Neuron (in vitro differentiated cells): ENCODE data around the gene KCNIP4.

Source experiments
- H2AFZ ChIP-seq: one replicate; pipeline ENCODE4 v1.6.1; 2013; ENCODE audit warnings: low read depth, mild to moderate bottlenecking, inconsistent platforms, low read length, moderate library complexity
- H3K27me3 ChIP-seq: one replicate; pipeline ENCODE4 v1.6.1; 2013; ENCODE audit warnings: low read length; ENCODE audit not compliant: insufficient read depth
- H3K36me3 ChIP-seq: one replicate; pipeline ENCODE4 v1.6.1; 2013; ENCODE audit warnings: low read length; ENCODE audit not compliant: insufficient read depth
- H3K4me1 ChIP-seq: one replicate; pipeline ENCODE4 v1.6.1; 2013; ENCODE audit warnings: low read length; ENCODE audit not compliant: insufficient read depth
- H3K4me3 ChIP-seq: 2 replicates; pipeline ENCODE4 v1.5.1; 2013; ENCODE audit warnings: mild to moderate bottlenecking, low read length, moderate library complexity
- H3K9me3 ChIP-seq: one replicate; pipeline ENCODE4 v1.6.1; 2013; ENCODE audit warnings: low read length

KCNIP4 gene

DNA sequence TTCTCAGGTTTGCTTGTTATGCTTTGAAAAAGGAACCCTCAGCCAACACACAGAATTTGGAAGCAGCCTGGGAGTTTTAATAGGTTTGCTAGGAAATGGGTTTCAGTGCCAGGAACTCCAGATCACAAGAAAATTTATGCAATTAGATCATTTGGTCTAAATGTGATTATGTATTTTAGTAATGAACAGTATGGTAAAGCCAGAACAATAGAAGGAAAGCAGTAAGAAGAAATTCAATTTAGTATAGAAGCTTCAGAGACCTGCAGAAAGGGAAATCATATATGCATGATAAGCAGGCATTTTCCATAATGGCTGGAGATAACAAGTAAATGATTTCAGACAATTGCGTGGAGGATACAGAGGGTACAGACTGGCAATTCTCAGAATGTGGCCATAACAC is 184.7 kb downstream of the KCNIP4 start:
- H3K4me3 ChIP-seq, result no peak overlapping the region
- H2AFZ ChIP-seq, result no peak overlapping the region
- no peaks in the 10 kb centered on the region for H3K9me3 ChIP-seq
- no peaks in the 10 kb centered on the region for H3K36me3 ChIP-seq
- H3K4me1 ChIP-seq, result peaks cover 3% of the 10 kb centered on the region
- H3K27me3 ChIP-seq, result no peaks in the 10 kb centered on the region

- H3K27me3 ChIP-seq, result no peaks in the 10 kb centered on the region
- no peak overlapping the region for H2AFZ ChIP-seq
- H3K9me3 ChIP-seq, result no peaks in the 10 kb centered on the region
- no peaks in the 10 kb centered on the region for H3K36me3 ChIP-seq
- H3K4me3 ChIP-seq, result no peak overlapping the region
- no peaks in the 10 kb centered on the region for H3K4me1 ChIP-seq
These were observed 191.3 kb downstream of the KCNIP4 start for GRCh38 chr4:21757248-21757647.

DNA sequence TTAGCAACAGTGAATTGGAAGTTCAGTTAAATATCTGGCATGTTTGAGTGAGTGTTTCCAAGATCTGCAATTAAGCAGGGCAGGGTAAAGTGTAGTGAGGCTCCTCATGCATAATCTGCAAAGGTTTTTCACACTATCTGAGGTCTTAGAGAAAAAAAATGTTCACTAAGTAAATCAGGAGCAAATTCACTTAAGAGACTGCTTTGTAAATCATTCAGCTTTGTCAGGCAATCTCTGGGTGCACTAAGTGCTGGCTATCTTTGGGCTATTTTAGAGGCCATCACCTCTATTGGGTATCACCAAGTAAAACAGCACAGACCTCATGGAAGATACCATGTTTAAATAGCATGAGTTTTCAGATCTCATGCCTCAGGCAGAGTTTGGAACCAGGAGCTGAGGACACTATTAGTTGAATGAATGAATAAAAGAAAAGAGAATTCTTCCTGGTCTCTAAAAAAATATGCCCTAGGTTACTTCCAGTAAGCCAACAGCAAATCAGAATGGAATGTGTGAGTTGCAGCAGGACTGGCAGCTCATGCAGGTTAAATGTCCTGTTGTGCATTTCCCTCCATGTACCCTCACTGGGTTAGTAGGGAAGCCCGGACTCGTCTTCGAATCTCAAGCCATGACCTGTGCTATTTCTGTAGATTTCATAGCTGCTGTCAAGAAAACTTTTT is 195.3 kb downstream of the KCNIP4 start:
- Histone ChIP-seq H2AFZ (no peak overlapping the region), H3K4me3 (no peak overlapping the region), H3K27me3 (no peaks in the 10 kb centered on the region), H3K36me3 (no peaks in the 10 kb centered on the region), H3K4me1 (no peaks in the 10 kb centered on the region), H3K9me3 (no peaks in the 10 kb centered on the region)

DNA sequence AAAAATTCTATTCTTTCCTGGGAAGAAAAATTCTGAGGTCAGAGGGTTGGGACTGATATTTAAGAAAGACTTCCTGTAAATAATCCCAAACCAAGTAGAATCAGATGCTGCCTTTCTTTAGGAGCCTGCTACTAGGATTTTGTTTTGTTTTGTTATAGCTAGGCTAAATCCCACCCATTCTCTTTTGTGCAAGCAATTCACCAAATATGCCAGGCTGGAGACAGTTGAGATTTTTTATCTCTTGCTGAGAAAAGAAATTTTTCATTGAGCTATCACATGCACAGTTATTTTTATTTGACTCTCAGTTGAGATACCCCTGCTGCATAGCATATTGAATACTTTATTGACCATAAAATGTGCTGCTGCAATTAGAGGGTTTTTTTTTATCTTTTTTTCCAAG is 196.0 kb downstream of the KCNIP4 start:
- no peaks in the 10 kb centered on the region for H3K27me3 ChIP-seq
- H3K4me1 ChIP-seq, result no peaks in the 10 kb centered on the region
- H3K9me3 ChIP-seq, result no peaks in the 10 kb centered on the region
- no peak overlapping the region for H3K4me3 ChIP-seq
- H2AFZ ChIP-seq, result no peak overlapping the region
- no peaks in the 10 kb centered on the region for H3K36me3 ChIP-seq

GRCh38 chr4:21749924-21750323 is 198.6 kb downstream of the KCNIP4 start:
- H3K36me3 ChIP-seq, result no peaks in the 10 kb centered on the region
- no peaks in the 10 kb centered on the region for H3K9me3 ChIP-seq
- H3K27me3 ChIP-seq, result no peaks in the 10 kb centered on the region
- H2AFZ ChIP-seq, result no peak overlapping the region
- H3K4me1 ChIP-seq, result no peaks in the 10 kb centered on the region
- no peak overlapping the region for H3K4me3 ChIP-seq

GRCh38 chr4:21749412-21749811 is 199.2 kb downstream of the KCNIP4 start:
- no peaks in the 10 kb centered on the region for H3K9me3 ChIP-seq
- no peak overlapping the region for H3K4me3 ChIP-seq
- no peaks in the 10 kb centered on the region for H3K27me3 ChIP-seq
- H3K4me1 ChIP-seq, result no peaks in the 10 kb centered on the region
- no peak overlapping the region for H2AFZ ChIP-seq
- H3K36me3 ChIP-seq, result no peaks in the 10 kb centered on the region

DNA sequence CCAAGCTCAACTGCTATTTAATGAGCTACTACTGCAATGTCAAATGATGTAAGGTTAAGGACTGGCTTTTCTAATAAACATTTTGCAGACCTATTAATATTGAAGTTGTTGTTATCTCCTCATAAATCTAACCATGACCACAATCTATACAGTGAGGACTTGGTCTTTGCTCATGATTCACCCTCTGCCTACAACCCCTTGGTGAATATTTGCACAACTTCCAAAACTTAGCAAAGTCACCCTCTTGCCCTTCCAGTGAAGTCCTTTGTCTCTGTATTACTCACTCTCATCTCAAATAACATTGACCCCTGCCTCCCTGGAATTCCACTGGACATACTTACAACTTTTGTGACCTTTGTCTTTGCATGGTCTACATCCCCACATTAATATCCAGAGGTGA is 204.5 kb downstream of the KCNIP4 start:
- H2AFZ ChIP-seq, result no peak overlapping the region
- no peaks in the 10 kb centered on the region for H3K36me3 ChIP-seq
- H3K4me3 ChIP-seq, result no peak overlapping the region
- H3K9me3 ChIP-seq, result no peaks in the 10 kb centered on the region
- no peaks in the 10 kb centered on the region for H3K4me1 ChIP-seq
- no peaks in the 10 kb centered on the region for H3K27me3 ChIP-seq

- no peak overlapping the region for H2AFZ ChIP-seq
- no peaks in the 10 kb centered on the region for H3K27me3 ChIP-seq
- H3K4me3 ChIP-seq, result no peak overlapping the region
- no peaks in the 10 kb centered on the region for H3K4me1 ChIP-seq
- H3K36me3 ChIP-seq, result no peaks in the 10 kb centered on the region
- no peaks in the 10 kb centered on the region for H3K9me3 ChIP-seq
These were observed 206.2 kb downstream of the KCNIP4 start for GRCh38 chr4:21742326-21742725.

DNA sequence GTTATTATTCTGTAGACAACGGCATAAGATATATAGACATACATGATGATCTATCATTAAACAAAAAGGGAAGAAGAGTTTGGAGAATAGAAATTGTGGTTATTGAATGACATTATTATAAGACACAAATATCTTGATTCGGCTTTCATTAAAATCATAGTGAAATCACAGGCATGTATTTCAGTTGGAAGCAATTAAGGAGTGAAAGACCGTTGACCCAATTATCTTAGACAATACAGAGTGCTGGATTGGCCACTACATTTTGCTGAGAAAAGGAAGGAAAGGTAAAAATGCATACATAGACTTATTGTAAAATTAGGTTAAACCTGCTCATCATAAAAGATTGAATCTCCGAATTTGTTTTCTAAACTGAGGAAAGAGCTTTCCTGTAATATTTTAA is 209.8 kb downstream of the KCNIP4 start:
- H3K36me3 ChIP-seq, result no peaks in the 10 kb centered on the region
- no peak overlapping the region for H2AFZ ChIP-seq
- no peaks in the 10 kb centered on the region for H3K9me3 ChIP-seq

DNA sequence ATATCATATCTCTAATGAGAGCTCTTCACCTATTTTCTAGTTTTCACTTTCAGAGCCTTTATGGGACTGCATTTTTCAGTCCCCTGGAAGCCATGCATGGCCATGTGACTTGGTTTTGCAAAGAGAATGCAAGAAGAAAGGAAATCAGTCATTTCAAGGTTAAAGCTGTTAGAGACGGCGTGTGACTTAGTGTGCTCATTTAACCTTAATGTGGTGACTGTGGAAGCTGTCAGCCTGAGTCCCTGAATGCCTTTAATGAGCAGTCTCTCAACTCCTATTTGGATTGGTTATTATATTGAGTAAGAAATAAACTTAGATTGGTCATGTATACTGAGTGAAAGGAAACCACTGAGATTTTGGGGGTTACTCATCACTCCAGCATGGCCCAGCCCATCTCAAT is 212.7 kb downstream of the KCNIP4 start:
- Histone ChIP-seq H3K36me3 (no peaks in the 10 kb centered on the region), H3K9me3 (no peaks in the 10 kb centered on the region), H3K27me3 (no peaks in the 10 kb centered on the region), H3K4me3 (no peak overlapping the region), H2AFZ (no peak overlapping the region), H3K4me1 (no peaks in the 10 kb centered on the region)

More for the DNA sequence above, 209.8 kb downstream of the KCNIP4 start:
- Histone ChIP-seq H3K27me3 (no peaks in the 10 kb centered on the region), H3K4me1 (no peaks in the 10 kb centered on the region), H3K4me3 (no peak overlapping the region)

- Histone ChIP-seq H3K4me1 (no peaks in the 10 kb centered on the region), H3K4me3 (no peak overlapping the region), H2AFZ (no peak overlapping the region), H3K9me3 (no peaks in the 10 kb centered on the region), H3K36me3 (no peaks in the 10 kb centered on the region), H3K27me3 (no peaks in the 10 kb centered on the region)
These were observed 214.5 kb downstream of the KCNIP4 start for GRCh38 chr4:21733894-21734630.

GRCh38 chr4:21728304-21728703 is 220.3 kb downstream of the KCNIP4 start:
- Histone ChIP-seq H2AFZ (no peak overlapping the region), H3K4me1 (no peaks in the 10 kb centered on the region), H3K27me3 (no peaks in the 10 kb centered on the region)

GRCh38 chr4:21726255-21726815 is 222.2 kb downstream of the KCNIP4 start:
- Histone ChIP-seq H3K36me3 (no peaks in the 10 kb centered on the region), H2AFZ (no peak overlapping the region), H3K9me3 (no peaks in the 10 kb centered on the region), H3K27me3 (no peaks in the 10 kb centered on the region), H3K4me1 (no peaks in the 10 kb centered on the region), H3K4me3 (no peak overlapping the region)

More at GRCh38 chr4:21728304-21728703, 220.3 kb downstream of the KCNIP4 start:
- no peak overlapping the region for H3K4me3 ChIP-seq
- no peaks in the 10 kb centered on the region for H3K36me3 ChIP-seq
- no peaks in the 10 kb centered on the region for H3K9me3 ChIP-seq
